Panc1 (cell line): ENCODE data around the gene TLE6. TPM values are rescaled to one million over a fixed set of nuclear protein-coding genes. Genes with fewer than 3 reads are reported as not detected.

Experiments
- ATAC-seq: fragments of 200-7000 bp; cut with Tn5 transposase; 2 replicates; pipeline ENCODE4 v1.9.1; 2020; ENCODE audit warnings: mild to moderate bottlenecking, moderate library complexity
- BruUV-seq: library from RNA; stranded (reverse); fragments of 400-500 nt; replicated peaks from 2 replicates; lab custom pipeline; 2021; lab: Mats Ljungman, UMichigan
- CTCF ChIA-PET: fragments of 300-600 bp; sonication (Branson Sonifier 250); formaldehyde crosslinking; loops from one replicate; lab custom pipeline; 2022; ENCODE audit warnings: antibody characterized with exemption; lab: Charles Lee
- POLR2A ChIA-PET: fragments of 300-600 bp; sonication (Branson Sonifier 250); formaldehyde crosslinking; loops from one replicate; lab custom pipeline; 2022; ENCODE audit warnings: antibody characterized with exemption; lab: Charles Lee
- DNase-seq: peaks from one replicate; pipeline ENCODE4 v3.0.0-alpha.2; 2010; ENCODE audit warnings: low read depth, low spot score
- H3K27ac ChIP-seq: 2 replicates; pipeline ENCODE4 v1.5.1; 2011; ENCODE audit warnings: mild to moderate bottlenecking, low read length, inconsistent platforms
- H3K27me3 ChIP-seq: fragments of 200-500 bp; sonication (Bioruptor generic); 2 replicates; pipeline ENCODE4 v1.6.0; 2014; ENCODE audit warnings: low read length, inconsistent platforms; ENCODE audit not compliant: control insufficient read depth, insufficient read depth
- H3K36me3 ChIP-seq: fragments of 200-500 bp; sonication (Bioruptor generic); 2 replicates; pipeline ENCODE4 v1.5.1; 2014; ENCODE audit warnings: inconsistent platforms, mild to moderate bottlenecking, low read length, moderate library complexity; ENCODE audit not compliant: control insufficient read depth, insufficient read depth
- H3K4me1 ChIP-seq: 2 replicates; pipeline ENCODE4 v1.5.1; 2011; ENCODE audit warnings: inconsistent platforms, mild to moderate bottlenecking, low read length, moderate library complexity; ENCODE audit not compliant: control insufficient read depth, insufficient read depth
- H3K4me3 ChIP-seq, 2 experiments: 2 replicates each; pipeline ENCODE4 v1.5.1; 2011 to 2012; ENCODE audit warnings: low read depth in 2 of 2, low read length in 2 of 2, mild to moderate bottlenecking in 2 of 2, inconsistent platforms in 1 of 2, moderate library complexity in 1 of 2
- H3K9me3 ChIP-seq: fragments of 200-500 bp; sonication (Bioruptor generic); 2 replicates; pipeline ENCODE4 v1.5.1; 2014; ENCODE audit warnings: low read depth, mild to moderate bottlenecking, inconsistent platforms, low read length, moderate library complexity; ENCODE audit not compliant: control insufficient read depth, insufficient read depth
- CTCF ChIP-seq: fragments of 450-650 bp; IDR thresholded peaks from 2 replicates; pipeline ENCODE4 v1.5.1; 2017; ENCODE audit warnings: mild to moderate bottlenecking
- POLR2AphosphoS5 ChIP-seq: IDR thresholded peaks from 2 replicates; pipeline ENCODE4 v1.6.1; 2012; ENCODE audit warnings: mild to moderate bottlenecking, low read depth, low read length, moderate library complexity
- REST ChIP-seq, 2 experiments: IDR thresholded peaks; 2 replicates each; pipeline ENCODE4 v1.6.1; 2011 to 2012; ENCODE audit warnings: low read depth in 2 of 2, control low read depth in 1 of 2, low read length in 1 of 2, mild to moderate bottlenecking in 1 of 2, moderate library complexity in 1 of 2; ENCODE audit not compliant: insufficient read depth in 1 of 2
- SIN3A ChIP-seq: IDR thresholded peaks from 2 replicates; pipeline ENCODE4 v1.6.1; 2012; ENCODE audit warnings: low read depth, mild to moderate bottlenecking, low read length, moderate library complexity, borderline replicate concordance; ENCODE audit not compliant: insufficient read depth
- TCF7L2 ChIP-seq: IDR thresholded peaks from 2 replicates; pipeline ENCODE4 v1.6.1; 2011; ENCODE audit warnings: mild to moderate bottlenecking, low read depth, low read length, inconsistent platforms
- in situ Hi-C: cut with HindIII; loops from 2 replicates; pipeline ENCODE4 v1.10.0; 2016; ENCODE audit warnings: low sequenced_read_pairs, low pct_unique_long_range_greater_than_20kb
- intact Hi-C: fragments of 100-400 bp; cut with micrococcal nuclease; formaldehyde crosslinking; loops from one replicate; pipeline ENCODE4 v1.10.0; 2022; ENCODE audit not compliant: unreplicated experiment
- total RNA-seq: library from RNA; stranded (reverse); gene quantifications from one replicate; pipeline ENCODE4 v1.2.1, GENCODE V29; 2021; ENCODE audit not compliant: unreplicated experiment

Gene TLE6
- total RNA-seq, 1 experiment from 2014 or later: 4.0 TPM

GRCh38 chr19:2977746-2978138 lies 378 bp downstream of the TLE6 start:
- no TSS peak for BruUV-seq
- no peaks in the 10 kb centered on the region for H3K9me3 ChIP-seq
- DNase-seq: no peak
- H3K4me1 ChIP-seq: peaks cover 12% of the 10 kb centered on the region
- in situ Hi-C loops: no loop called here
- POLR2A ChIA-PET: no interaction called here
- intact Hi-C loops: no loop called here
- peak overlapping the region; percentile 72 for H3K27ac ChIP-seq
- peak overlapping the region; percentile 56 for H3K4me3 ChIP-seq
- CTCF ChIA-PET: interaction anchor here (1.0 kb wide), 1 partner anchor 131 kb away, joined by 3 read pairs; no protein-coding TSS in a partner anchor
- no peak for TF ChIP-seq CTCF
- TF ChIP-seq REST (IDR thresholded peaks at IDR 0.05; ENCODE audit: insufficient read depth in 1 of 2, low read depth in 2 of 2, low read length in 1 of 2): no peak
- TF ChIP-seq SIN3A: no peak
- no peak for TF ChIP-seq POLR2AphosphoS5
- no peak for TF ChIP-seq TCF7L2
- ATAC-seq: peak; percentile 50
- H3K27me3 ChIP-seq: no peaks in the 10 kb centered on the region
- H3K36me3 ChIP-seq: no peaks in the 10 kb centered on the region

- no TSS peak for BruUV-seq
- DNase-seq (no peak), ATAC-seq (no peak)
- H3K27me3 ChIP-seq: no peaks in the 10 kb centered on the region
- in situ Hi-C loops: no loop called here
- intact Hi-C loops: no loop called here
- no peaks in the 10 kb centered on the region for H3K36me3 ChIP-seq
- peaks cover 15% of the 10 kb centered on the region for H3K4me1 ChIP-seq
- no peak for TF ChIP-seq CTCF
- no peak for TF ChIP-seq POLR2AphosphoS5
- TF ChIP-seq REST (IDR thresholded peaks at IDR 0.05; ENCODE audit: insufficient read depth in 1 of 2, low read depth in 2 of 2, low read length in 1 of 2): no peak
- no peak for TF ChIP-seq TCF7L2
- no peak for TF ChIP-seq SIN3A
- H3K4me3 ChIP-seq: peak overlapping the region in 1 of 2 experiments; percentile 56; a peak in 1 of 4 replicates
- H3K27ac ChIP-seq: peak overlapping the region; percentile 72
- ChIA-PET POLR2A (no interaction called here), CTCF (no interaction called here)
- H3K9me3 ChIP-seq: no peaks in the 10 kb centered on the region
These were observed 903 bp downstream of the TLE6 start for GRCh38 chr19:2978166-2978767.
